Fibroblast of skin of back (primary cell): ENCODE results near the gene EGR1.
A peak's percentile ranks its signal among the peaks of the same experiment; 100 is the strongest.

Source experiments
- DNase-seq: peaks from one replicate; pipeline ENCODE4 v3.0.0-alpha.2; 2013

EGR1 gene

DNA sequence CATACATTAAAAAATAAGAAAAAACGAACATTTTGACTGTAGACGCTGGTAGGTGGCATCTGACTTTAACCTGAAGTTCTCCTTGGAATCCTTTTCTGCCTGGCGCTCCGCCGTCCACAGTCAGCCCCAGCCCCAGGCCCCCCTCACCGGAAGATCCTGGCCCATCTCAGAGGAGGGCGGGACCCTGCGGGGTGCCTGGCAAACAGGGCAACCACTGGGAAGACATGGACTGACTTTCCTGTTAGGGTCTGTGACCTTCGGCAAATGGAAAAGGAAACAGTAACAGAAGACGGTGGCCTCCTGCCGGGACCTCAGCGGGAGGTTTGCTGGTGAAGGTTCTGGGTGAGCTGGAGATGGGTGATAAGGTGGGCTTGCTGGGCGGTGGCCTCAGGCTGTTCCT lies 11.7 kb upstream of the EGR1 start:
- DNase-seq, result no peak

DNA sequence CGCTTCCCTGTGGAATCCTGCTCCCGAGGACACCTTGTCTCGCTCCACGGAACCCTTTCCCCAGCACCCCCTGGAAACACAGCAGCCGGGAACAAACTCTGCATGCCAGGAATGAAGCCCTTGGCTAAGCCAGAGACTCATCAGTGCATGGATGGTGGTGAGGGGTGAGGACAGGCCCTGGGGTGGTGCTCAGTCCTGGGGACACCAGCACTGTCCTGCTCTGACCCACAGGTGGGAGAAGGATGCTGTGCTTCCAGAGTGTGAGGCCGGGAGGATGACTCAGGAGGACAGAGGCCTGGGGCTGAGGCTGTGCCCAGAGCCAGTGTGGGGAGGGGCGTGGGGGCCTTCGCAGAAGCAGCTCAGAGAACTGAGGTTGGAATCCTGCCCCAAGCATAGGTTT lies 11.2 kb upstream of the EGR1 start:
- no peak for DNase-seq

DNA sequence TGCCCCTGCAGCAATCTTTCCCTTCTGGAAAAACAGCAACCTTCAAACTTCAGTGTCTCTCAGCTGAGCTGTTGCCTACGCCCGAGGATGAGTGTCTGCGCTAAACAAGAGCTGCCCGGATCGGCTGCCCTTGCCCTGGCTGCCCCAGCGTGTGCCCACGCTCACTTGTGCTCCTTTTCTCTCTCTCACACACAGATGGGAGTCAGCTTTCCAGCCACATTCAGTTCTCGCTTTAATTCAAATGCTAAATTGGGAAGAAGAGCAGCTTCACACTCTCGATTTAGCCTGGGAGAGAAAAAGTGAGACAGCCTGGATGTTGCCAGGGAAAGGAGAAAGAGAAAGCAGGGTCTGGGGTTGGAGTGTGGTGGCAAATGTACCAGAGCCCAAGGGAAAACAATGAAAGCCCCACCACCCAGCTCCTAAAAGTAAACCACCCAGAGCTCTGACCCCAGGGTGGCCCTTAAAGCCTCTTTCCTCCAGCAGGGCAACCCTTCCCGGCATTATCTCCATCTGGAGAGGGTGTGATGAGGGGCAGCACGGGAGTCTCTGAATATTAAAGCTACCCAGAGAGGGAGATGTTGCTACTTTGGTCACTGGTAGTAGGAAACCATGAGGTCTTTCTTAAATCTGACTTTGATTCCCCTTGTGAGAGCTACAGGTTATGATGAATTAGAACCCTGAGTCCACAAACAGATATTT lies 9.9 kb upstream of the EGR1 start:
- no peak for DNase-seq

DNA sequence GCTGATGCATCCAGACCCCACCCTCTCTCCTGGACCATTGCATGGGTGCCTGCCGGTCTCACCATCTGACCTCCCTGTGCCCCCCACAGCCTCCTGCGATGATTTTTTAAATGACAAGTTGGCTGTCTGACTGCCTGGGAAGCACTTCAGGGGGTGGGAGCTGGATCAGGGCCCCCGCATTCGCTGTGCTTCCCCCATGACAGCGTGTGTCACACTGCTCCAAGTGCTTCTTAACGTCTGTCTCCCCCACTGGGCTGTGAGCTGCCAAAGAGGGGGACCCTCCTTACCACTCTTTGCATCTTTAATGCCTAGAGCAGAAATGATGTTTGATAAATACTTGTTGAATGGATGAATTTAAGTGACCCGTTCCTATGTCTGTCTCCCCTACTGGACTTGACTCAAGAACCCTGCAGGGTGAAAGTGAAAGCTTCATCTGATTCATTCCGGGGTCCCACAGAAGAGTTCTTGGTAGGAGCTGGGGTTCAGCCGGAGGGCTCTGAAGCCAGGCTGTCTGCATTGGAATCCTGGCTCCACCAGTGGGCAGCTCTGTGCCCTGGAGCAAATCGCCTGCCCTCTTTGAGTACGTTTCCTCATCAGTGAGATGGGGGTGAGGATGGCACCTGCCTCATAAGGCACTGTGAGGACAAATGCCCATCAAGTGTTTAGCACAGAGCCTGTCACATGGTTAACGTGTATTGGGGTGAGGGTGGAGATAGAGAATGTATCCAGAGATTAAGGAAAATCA lies 7.6 kb upstream of the EGR1 start:
- no peak for DNase-seq

DNA sequence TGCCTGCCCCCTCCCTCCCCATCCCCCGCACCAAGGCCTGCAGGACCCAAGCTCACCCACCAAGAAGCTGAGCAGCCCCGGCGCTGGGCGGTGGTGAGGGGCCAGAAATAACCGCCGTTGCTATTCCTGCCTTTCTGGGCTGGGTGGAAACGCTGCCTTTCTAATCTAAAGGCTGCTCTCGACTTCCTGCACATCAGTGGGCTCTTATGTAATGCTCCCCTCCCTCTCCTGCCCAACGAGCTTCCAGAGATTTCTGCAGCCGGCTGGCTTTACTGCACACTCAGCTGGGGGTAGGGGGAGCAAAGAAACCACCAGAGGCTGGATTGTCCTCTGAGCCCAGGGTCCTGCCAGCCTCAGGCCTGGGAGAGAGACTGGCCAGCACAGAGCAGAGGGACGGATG lies 6.9 kb upstream of the EGR1 start:
- no peak for DNase-seq

DNA sequence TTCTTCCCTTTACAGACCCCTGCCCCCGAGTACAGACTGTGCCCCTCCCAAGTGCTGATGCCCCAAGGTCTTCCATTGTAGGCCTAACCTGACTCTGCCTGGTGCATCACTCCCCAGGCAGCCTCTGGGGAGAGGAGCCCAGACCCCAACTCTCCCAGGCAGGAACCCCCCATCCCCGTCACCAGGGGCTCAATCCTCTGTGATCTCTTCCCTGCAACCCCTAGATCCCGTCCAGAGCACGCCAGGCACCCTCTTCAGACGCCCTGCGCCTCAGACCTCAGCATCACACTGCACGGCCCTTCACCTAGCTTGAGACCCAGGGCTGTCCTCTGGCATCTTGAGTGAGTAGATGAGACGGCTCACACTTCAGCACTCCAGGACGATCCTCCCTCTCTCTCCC lies 6.4 kb upstream of the EGR1 start:
- no peak for DNase-seq

DNA sequence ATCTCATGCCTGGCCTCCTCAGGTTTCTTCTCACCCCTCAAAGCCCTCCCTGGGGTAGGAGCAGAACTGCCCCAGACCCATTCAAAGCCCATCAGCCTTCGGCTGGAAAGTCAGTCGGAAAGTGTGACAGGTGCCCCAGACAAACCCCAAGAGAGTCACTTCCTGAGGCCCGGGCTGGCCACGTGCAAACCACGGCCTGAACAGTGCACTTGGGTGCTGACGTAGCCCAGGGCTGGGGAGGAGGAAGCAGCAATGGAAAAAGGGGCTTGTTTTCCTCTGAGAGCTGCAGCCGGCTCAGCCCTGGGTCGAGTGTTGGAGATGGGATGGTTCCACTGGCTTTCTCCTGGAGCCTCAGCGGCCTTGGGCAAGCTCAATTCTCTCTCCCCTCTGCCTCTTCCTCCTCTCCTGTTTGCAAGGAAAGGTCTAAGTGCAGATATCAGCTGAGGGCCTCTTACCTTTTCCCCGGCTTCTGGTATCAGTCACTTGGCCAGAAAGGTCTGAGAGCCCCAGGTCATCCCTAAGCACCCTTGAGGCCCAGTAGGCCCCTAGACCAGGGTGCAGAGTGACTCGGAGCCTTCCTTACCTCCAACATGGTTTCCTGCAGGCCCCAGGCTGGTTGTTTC lies 5.9 kb upstream of the EGR1 start:
- no peak for DNase-seq

DNA sequence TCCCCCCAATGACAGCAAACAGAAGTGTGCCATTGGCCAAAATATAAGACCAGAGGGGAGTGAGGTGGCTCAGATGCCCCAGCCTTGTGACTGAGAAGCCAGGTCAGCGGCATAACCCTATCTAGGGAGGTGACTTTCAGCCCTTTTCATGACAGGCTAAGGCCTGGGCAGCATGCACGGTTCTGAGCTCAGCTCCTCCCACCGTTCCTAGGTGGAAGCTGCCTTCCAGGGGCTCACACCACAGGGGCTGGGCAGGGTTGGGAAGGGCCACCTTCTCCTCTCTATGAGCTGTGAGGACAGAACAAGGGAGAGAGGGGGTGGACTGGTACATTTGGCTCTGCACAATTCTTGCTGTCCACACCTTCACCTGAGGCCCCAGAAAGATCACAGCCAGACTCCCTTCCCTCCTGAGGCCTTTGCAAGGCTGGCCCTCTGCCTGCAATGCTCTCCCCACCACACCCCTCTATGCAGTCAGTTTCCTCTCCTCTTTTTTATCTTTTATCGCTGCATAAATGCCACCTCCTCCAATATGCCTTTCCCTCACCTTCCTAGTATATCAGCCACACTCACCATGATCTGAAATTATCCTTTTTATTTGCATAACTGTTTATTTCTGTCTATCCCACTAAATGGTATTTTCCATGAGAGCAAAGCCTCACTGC lies 5.1 kb upstream of the EGR1 start:
- DNase-seq, result no peak

DNA sequence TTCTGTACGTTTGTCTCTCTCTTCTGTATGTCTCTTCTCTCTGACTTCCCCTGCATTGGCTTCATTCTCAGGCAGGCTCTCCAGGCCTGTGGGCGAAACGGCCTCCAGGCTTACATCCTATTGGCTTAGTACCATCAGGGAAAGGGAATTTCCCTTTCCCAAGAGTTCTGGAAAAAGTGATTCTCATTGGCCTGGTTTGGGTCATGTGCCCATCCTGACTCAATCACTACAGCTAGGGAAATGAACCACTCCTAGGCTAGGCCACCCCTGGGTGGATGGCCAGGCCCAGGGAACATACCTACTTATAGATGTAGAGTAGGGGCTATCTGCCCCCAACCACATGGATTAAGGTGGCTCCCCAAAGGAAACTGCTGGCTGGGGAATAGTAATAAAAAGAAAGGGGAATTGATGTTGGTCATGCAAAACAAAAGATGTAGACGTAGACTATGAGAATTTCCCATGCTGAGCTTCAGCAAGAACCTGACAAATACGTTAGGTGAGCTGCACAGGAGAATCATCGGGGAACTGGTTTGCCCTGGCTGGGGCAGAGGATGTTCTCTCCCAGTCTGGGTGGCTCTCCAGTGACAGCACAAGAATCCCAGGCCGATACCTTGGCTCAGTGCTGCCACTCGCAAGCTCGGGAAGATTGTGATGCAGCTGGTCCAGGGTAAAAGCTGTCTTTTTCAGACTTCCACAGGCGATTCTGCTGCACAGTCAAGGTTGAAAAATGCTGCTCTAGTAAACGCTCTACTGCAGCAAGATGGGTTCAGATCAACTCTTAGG lies 3.7 kb upstream of the EGR1 start:
- DNase-seq, result peak; percentile 71

DNA sequence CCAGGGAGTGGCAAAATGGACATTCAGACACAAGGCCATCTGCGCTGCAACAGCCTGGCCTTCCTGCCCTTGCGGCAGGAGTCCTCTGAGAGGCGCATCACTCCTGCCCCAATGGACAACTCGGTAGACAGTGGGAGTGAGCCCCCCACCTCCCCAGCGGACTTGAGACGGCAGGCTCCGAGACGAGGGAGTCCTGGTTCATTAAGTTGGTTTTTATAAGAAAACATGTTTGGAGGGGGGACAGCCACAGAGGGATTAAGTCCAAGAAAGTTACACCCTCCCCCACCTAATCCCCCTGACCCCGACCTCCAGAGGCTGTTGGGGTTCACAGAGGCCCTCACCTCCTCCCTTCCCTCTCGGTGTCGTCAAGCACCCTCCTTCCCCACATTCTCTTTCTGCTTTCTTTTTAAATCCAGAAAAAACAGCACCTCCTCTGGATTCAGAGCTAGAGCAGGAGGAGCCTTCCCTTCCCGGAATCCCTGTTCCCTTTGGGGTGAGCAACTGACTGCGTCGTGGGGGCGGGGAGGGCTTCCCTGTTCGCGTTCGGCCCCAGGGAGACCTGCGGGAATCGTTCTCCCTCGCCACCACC lies 1.8 kb upstream of the EGR1 start:
- peak; percentile 19 for DNase-seq

DNA sequence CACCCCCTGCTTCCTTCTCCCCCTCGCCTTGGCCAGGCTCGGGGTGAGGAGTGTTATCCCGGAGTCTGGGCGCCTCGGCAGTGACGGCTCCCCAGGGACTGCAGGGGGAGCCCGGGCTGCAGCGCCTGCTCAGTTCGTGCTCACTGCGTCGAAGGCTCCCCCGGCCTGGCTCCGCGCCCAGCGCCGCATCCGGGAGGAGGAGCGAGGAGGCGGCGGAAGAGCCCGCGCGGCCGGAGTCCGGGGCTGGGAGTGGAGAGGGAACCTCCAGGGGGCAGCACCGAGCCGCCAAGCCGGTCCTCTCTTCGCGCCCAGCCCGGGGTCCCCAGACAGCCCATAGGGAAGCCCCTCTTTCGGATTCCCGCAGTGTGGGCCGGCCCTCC lies 1.3 kb upstream of the EGR1 start:
- peak; percentile 95 for DNase-seq

DNA sequence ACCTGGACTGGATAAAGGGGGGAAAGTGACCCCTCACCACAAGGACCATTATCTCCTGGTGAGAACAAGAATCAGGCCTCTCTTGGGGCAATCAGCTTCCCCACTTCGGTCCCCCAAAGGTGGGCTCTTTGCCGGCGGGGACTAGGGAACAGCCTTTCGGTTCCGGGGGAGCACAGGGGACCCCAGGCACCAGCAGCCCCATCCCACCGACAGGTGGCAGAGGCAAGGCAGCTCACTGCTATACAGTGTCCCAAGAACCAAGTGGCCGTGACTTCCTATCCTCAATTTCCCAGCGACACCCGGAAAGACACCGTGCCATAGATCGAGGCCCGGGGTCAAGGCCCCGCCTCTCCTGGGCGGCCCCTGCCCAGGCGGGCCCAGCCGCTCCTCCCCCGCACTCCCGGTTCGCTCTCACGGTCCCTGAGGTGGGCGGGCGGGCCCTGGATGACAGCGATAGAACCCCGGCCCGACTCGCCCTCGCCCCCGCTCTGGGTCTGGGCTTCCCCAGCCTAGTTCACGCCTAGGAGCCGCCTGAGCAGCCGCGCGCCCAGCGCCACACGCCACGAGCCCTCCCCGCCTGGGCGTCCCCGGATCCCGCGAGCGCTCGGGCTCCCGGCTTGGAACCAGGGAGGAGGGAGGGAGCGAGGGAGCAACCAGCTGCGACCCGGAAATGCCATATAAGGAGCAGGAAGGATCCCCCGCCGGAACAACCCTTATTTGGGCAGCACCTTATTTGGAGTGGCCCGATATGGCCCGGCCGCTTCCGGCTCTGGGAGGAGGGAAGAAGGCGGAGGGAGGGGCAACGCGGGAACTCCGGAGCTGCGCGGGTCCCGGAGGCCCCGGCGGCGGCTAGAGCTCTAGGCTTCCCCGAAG lies 655 bp upstream of the EGR1 start:
- peak; percentile 99 for DNase-seq

DNA sequence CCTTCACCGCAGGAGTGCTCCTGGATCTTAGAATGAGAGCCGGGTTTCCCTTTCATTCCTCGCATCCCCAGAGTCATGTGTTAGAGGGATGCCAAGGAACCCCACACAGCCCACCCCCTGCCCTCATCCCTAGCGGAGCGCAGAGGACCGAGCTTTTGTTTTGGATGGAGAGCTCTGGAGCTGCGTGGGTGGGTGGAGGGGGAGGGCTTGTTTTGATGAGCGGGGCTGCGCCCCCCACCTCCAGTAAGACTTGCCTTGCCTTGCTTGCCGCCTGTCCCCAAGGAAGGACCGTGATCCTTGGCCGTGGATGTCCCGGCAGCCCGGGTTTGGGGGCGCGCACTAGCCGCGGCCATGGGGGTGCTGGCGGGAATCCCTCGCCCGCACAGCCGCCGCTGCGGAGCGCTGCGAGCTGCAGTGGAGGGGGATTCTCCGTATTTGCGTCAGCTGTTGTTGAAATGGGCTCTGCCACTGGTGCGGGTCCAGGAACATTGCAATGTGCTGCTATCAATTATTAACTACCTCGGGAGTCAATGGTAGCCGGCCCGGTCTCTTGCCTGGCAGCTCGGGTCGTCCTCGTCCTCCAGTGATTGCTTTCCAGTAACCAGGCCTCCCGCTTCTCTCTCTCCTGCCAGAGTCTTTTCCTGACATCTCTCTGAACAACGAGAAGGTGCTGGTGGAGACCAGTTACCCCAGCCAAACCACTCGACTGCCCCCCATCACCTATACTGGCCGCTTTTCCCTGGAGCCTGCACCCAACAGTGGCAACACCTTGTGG lies 1.0 kb downstream of the EGR1 start:
- DNase-seq, result peak; percentile 21

DNA sequence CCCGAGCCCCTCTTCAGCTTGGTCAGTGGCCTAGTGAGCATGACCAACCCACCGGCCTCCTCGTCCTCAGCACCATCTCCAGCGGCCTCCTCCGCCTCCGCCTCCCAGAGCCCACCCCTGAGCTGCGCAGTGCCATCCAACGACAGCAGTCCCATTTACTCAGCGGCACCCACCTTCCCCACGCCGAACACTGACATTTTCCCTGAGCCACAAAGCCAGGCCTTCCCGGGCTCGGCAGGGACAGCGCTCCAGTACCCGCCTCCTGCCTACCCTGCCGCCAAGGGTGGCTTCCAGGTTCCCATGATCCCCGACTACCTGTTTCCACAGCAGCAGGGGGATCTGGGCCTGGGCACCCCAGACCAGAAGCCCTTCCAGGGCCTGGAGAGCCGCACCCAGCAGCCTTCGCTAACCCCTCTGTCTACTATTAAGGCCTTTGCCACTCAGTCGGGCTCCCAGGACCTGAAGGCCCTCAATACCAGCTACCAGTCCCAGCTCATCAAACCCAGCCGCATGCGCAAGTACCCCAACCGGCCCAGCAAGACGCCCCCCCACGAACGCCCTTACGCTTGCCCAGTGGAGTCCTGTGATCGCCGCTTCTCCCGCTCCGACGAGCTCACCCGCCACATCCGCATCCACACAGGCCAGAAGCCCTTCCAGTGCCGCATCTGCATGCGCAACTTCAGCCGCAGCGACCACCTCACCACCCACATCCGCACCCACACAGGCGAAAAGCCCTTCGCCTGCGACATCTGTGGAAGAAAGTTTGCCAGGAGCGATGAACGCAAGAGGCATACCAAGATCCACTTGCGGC lies 1.8 kb downstream of the EGR1 start:
- peak; percentile 18 for DNase-seq

DNA sequence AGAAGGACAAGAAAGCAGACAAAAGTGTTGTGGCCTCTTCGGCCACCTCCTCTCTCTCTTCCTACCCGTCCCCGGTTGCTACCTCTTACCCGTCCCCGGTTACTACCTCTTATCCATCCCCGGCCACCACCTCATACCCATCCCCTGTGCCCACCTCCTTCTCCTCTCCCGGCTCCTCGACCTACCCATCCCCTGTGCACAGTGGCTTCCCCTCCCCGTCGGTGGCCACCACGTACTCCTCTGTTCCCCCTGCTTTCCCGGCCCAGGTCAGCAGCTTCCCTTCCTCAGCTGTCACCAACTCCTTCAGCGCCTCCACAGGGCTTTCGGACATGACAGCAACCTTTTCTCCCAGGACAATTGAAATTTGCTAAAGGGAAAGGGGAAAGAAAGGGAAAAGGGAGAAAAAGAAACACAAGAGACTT lies 2.4 kb downstream of the EGR1 start:
- DNase-seq, result peak; percentile 12

DNA sequence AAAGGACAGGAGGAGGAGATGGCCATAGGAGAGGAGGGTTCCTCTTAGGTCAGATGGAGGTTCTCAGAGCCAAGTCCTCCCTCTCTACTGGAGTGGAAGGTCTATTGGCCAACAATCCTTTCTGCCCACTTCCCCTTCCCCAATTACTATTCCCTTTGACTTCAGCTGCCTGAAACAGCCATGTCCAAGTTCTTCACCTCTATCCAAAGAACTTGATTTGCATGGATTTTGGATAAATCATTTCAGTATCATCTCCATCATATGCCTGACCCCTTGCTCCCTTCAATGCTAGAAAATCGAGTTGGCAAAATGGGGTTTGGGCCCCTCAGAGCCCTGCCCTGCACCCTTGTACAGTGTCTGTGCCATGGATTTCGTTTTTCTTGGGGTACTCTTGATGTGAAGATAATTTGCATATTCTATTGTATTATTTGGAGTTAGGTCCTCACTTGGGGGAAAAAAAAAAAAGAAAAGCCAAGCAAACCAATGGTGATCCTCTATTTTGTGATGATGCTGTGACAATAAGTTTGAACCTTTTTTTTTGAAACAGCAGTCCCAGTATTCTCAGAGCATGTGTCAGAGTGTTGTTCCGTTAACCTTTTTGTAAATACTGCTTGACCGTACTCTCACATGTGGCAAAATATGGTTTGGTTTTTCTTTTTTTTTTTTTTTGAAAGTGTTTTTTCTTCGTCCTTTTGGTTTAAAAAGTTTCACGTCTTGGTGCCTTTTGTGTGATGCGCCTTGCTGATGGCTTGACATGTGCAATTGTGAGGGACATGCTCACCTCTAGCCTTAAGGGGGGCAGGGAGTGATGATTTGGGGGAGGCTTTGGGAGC lies 3.1 kb downstream of the EGR1 start:
- DNase-seq, result peak; percentile 15

DNA sequence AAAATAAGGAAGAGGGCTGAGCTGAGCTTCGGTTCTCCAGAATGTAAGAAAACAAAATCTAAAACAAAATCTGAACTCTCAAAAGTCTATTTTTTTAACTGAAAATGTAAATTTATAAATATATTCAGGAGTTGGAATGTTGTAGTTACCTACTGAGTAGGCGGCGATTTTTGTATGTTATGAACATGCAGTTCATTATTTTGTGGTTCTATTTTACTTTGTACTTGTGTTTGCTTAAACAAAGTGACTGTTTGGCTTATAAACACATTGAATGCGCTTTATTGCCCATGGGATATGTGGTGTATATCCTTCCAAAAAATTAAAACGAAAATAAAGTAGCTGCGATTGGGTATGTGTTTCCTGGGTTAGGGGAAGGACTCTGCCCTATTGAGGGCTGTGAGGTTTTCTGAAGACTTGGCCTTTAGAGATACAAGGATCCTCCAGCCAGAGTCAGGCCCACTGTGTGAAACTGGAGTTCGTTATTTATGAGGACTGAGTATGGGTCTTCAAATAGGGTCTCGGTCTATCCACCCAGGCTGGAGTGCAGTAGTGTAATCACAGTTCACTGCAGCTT lies 3.8 kb downstream of the EGR1 start:
- DNase-seq, result no peak
